GM12878 (cell line): Measurements from ENCODE around the gene CAMK2B. TPM values are rescaled to one million over a fixed set of nuclear protein-coding genes. Genes with fewer than 3 reads are reported as not detected.

Experiments
- ATAC-seq: fragments of 200-7000 bp; cut with Tn5 transposase; 3 replicates; pipeline ENCODE4 v1.9.1; 2020; ENCODE audit warnings: mild to moderate bottlenecking, moderate library complexity
- BruUV-seq: library from RNA; stranded (reverse); fragments of 400-500 nt; replicated peaks from 2 replicates; lab custom pipeline; 2021; lab: Mats Ljungman, UMichigan
- CTCF ChIA-PET: fragments of 300-600 bp; sonication (Branson Sonifier 250); formaldehyde crosslinking; extraction: SDS; loops from one replicate; lab custom pipeline; 2021; ENCODE audit warnings: inconsistent platforms; lab: Yijun Ruan, JAX
- POLR2A ChIA-PET: fragments of 350-600 bp; formaldehyde crosslinking; extraction: SDS; loops from one replicate; lab custom pipeline; 2021; ENCODE audit warnings: inconsistent platforms; lab: Charles Lee
- RAD21 ChIA-PET: fragments of 300-600 bp; sonication (Branson Sonifier 250); formaldehyde crosslinking; loops from one replicate; lab custom pipeline; 2023; ENCODE audit warnings: antibody characterized with exemption; ENCODE audit not compliant: unreplicated experiment; lab: Charles Lee
- SMC1A ChIA-PET: fragments of 300-600 bp; sonication (Branson Sonifier 250); formaldehyde crosslinking; loops from one replicate; lab custom pipeline; 2023; ENCODE audit not compliant: unreplicated experiment, uncharacterized antibody; lab: Charles Lee
- DNase-seq: peaks from one replicate; pipeline ENCODE4 v3.0.0-alpha.2; 2011; ENCODE audit warnings: low read depth, low spot score
- FAIRE-seq: peaks from 3 replicates; lab custom pipeline; 2011; peaks lifted over from hg19 to GRCh38; lab: Jason Lieb, UNC
- H2AFZ ChIP-seq: 2 replicates; pipeline ENCODE4 v1.6.0; 2011; ENCODE audit warnings: low read depth, low read length, control low read depth; ENCODE audit not compliant: control insufficient read depth
- H3K27ac ChIP-seq: 2 replicates; pipeline ENCODE4 v1.5.1; 2011; ENCODE audit warnings: control low read depth; ENCODE audit not compliant: control insufficient read depth, insufficient read depth
- H3K27me3 ChIP-seq, 2 experiments: replicated peaks in 1 of 2; 2 replicates each; pipeline versions ENCODE4 v1.6.0 to v1.6.1; 2011; ENCODE audit warnings: low read length in 1 of 2; ENCODE audit not compliant: control insufficient read depth in 2 of 2, insufficient read depth in 2 of 2
- H3K36me3 ChIP-seq, 2 experiments: 2 replicates each; pipeline ENCODE4 v1.5.1; 2011; ENCODE audit warnings: low read length in 1 of 2; ENCODE audit not compliant: control insufficient read depth in 2 of 2, insufficient read depth in 2 of 2
- H3K4me1 ChIP-seq: 2 replicates; pipeline ENCODE4 v1.6.1; 2011; ENCODE audit warnings: mild to moderate bottlenecking, low read length, moderate library complexity, mixed read lengths; ENCODE audit not compliant: control insufficient read depth, insufficient read depth
- H3K4me2 ChIP-seq: 2 replicates; pipeline ENCODE4 v1.6.0; 2011; ENCODE audit warnings: control low read depth; ENCODE audit not compliant: control insufficient read depth, insufficient read depth
- H3K4me3 ChIP-seq: fragments of 200-600 bp; sonication (generic); 2 replicates; pipeline ENCODE4 v1.5.1; 2016
- H3K79me2 ChIP-seq: 2 replicates; pipeline ENCODE4 v1.6.0; 2011; ENCODE audit warnings: low read length; ENCODE audit not compliant: control insufficient read depth, insufficient read depth
- H3K9ac ChIP-seq: 2 replicates; pipeline ENCODE4 v1.8.0; 2011; ENCODE audit warnings: low read length, control low read depth, mixed read lengths; ENCODE audit not compliant: control insufficient read depth, insufficient read depth
- H3K9me3 ChIP-seq: replicated peaks from 3 replicates; pipeline ENCODE4 v1.5.1; 2011; ENCODE audit warnings: mild to moderate bottlenecking, low read length; ENCODE audit not compliant: control insufficient read depth, insufficient read depth
- H4K20me1 ChIP-seq: 2 replicates; pipeline ENCODE4 v1.6.0; 2011; ENCODE audit not compliant: control insufficient read depth, insufficient read depth
- ATF2 ChIP-seq: IDR thresholded peaks from 2 replicates; pipeline ENCODE4 v1.6.1; 2012; ENCODE audit warnings: low read length, inconsistent platforms
- BACH1 ChIP-seq: fragments of 450-650 bp; IDR thresholded peaks from 2 replicates; pipeline ENCODE4 v1.6.1; 2017; ENCODE audit warnings: mild to moderate bottlenecking, borderline replicate concordance
- BHLHE40 ChIP-seq, 2 experiments: fragments of 450-650 bp in 1 of 2; IDR thresholded peaks; 2 replicates each; pipeline ENCODE4 v1.6.1; 2011 to 2017; ENCODE audit warnings: low read depth in 2 of 2, borderline replicate concordance in 1 of 2, improper control_type of control experiment in 1 of 2, low read length in 1 of 2, mild to moderate bottlenecking in 1 of 2
- BMI1 ChIP-seq: fragments of 450-650 bp; IDR thresholded peaks from 2 replicates; pipeline ENCODE4 v1.6.1; 2016; ENCODE audit warnings: mild to moderate bottlenecking, moderate library complexity, borderline replicate concordance
- CBFB ChIP-seq: IDR thresholded peaks from 2 replicates; pipeline ENCODE4 v1.6.1; 2016; ENCODE audit warnings: antibody characterized with exemption, low read depth
- CEBPB ChIP-seq, 2 experiments: fragments of 150-350 bp in 1 of 2; IDR thresholded peaks; 2 replicates each; pipeline ENCODE4 v1.6.1; 2012 to 2014; ENCODE audit warnings: low read depth in 2 of 2, low read length in 2 of 2, borderline replicate concordance in 1 of 2, inconsistent platforms in 1 of 2
- DPF2 ChIP-seq: fragments of 450-650 bp; IDR thresholded peaks from 2 replicates; pipeline ENCODE4 v1.6.1; 2017; ENCODE audit warnings: mild to moderate bottlenecking
- E4F1 ChIP-seq: fragments of 450-650 bp; IDR thresholded peaks from 2 replicates; pipeline ENCODE4 v1.6.1; 2018; ENCODE audit warnings: borderline replicate concordance, mild to moderate bottlenecking; ENCODE audit not compliant: partially characterized antibody
- IRF5 ChIP-seq: fragments of 450-650 bp; IDR thresholded peaks from 2 replicates; pipeline ENCODE4 v1.6.1; 2017; ENCODE audit warnings: borderline replicate concordance
- RELB ChIP-seq: fragments of 450-650 bp; IDR thresholded peaks from 2 replicates; pipeline ENCODE4 v1.6.1; 2017; ENCODE audit warnings: low read depth, mild to moderate bottlenecking, moderate library complexity
- SMC3 ChIP-seq: IDR thresholded peaks from 2 replicates; pipeline ENCODE4 v1.6.1; 2011; ENCODE audit warnings: low read length, improper control_type of control experiment, borderline replicate concordance
- SREBF1 ChIP-seq: IDR thresholded peaks from 2 replicates; pipeline ENCODE4 v1.6.1; 2012; ENCODE audit warnings: mild to moderate bottlenecking, low read length
- USF1 ChIP-seq: IDR thresholded peaks from 2 replicates; pipeline ENCODE4 v1.6.1; 2011; ENCODE audit warnings: borderline replicate concordance, low read depth, mild to moderate bottlenecking, moderate library complexity, mixed read lengths, low read length; ENCODE audit not compliant: insufficient read depth; ENCODE audit errors: extremely low read length
- ZNF274 ChIP-seq: IDR thresholded peaks from one replicate; pipeline ENCODE4 v1.8.0; 2011; ENCODE audit not compliant: insufficient read length, insufficient read depth
- ZZZ3 ChIP-seq: IDR thresholded peaks from 2 replicates; pipeline ENCODE4 v1.6.1; 2011; ENCODE audit warnings: low read depth; ENCODE audit not compliant: control insufficient read depth, insufficient read length
- WGBS: methylation state at CpG from one replicate; pipeline ENCODE4 v1.1.6; 2016; ENCODE audit warnings: low lambda C conversion rate; ENCODE audit not compliant: insufficient replicate concordance, insufficient coverage; ENCODE audit errors: missing lambda C conversion rate; 5-methylcytosine and 5-hydroxymethylcytosine counted together
- in situ Hi-C: fragments of 300-500 bp; cut with MboI; formaldehyde crosslinking; loops from 9 replicates; pipeline ENCODE4 v1.14.3; 2018; ENCODE audit warnings: mixed read lengths
- intact Hi-C: fragments of 100-400 bp; cut with micrococcal nuclease; formaldehyde crosslinking; loops from one replicate; pipeline ENCODE4 v1.14.2; 2022; ENCODE audit not compliant: unreplicated experiment
- polyA plus RNA-seq, 11 experiments: library from polyadenylated mRNA; depleted of rRNA in 4 of 11; unstranded in 6 of 11; stranded (reverse) in 5 of 11; fragments of >200 nt; fragmentation: Nextera tagmentation in 4 of 11; fragmentation: Illumina TruSeq in 1 of 11; extraction: Ambion mirVana in 4 of 11; extraction: Trizol in 1 of 11; gene quantifications; 1 replicate in 1 of 11; 2 replicates in 10 of 11; pipeline versions ENCODE4 v1.2.1 to v1.2.3, GENCODE V29; 2011 to 2016; ENCODE audit warnings: inconsistent platforms in 2 of 11, missing spikeins in 2 of 11, low read depth in 1 of 11
- total RNA-seq, 4 experiments: library from RNA; depleted of rRNA in 3 of 4; stranded (reverse); fragments of >200 nt in 3 of 4; fragmentation: Illumina TruSeq in 1 of 4; extraction: Trizol in 1 of 4; gene quantifications; 2 replicates each; pipeline versions ENCODE4 v1.2.1 to v1.2.3, GENCODE V29; 2013 to 2021

Gene CAMK2B
- total and polyA plus RNA-seq, 10 of the 15 experiments (the other 5 are each of a cell fraction or from before 2014, with no cell fraction given): 0.06 to 0.23 (median 0.11) TPM; not detected in 5

- Histone ChIP-seq H3K27me3 (no peaks in the 10 kb centered on the region), H3K4me1 (no peaks in the 10 kb centered on the region), H3K4me2 (no peak overlapping the region), H3K36me3 (no peaks in the 10 kb centered on the region), H3K79me2 (no peaks in the 10 kb centered on the region)
- ChIA-PET POLR2A (no interaction called here), CTCF (no interaction called here), SMC1A (no interaction called here)
- no peak for DNase-seq
- intact Hi-C loops (no loop called here), in situ Hi-C loops (no loop called here)
- ATAC-seq: no peak
- TF ChIP-seq USF1: no peak
- no peak for TF ChIP-seq SREBF1
- no peak for TF ChIP-seq ATF2
- TF ChIP-seq CBFB: no peak
- TF ChIP-seq CEBPB (IDR thresholded peaks at IDR 0.05; ENCODE audit: borderline replicate concordance in 1 of 2, low read depth in 2 of 2, low read length in 2 of 2): no peak
- no peak for TF ChIP-seq E4F1
- no peak for TF ChIP-seq RELB
- no peak for TF ChIP-seq ZZZ3
- no peak for TF ChIP-seq SMC3
- no peak for TF ChIP-seq BHLHE40 (IDR thresholded peaks at IDR 0.05; ENCODE audit: borderline replicate concordance in 1 of 2, low read depth in 2 of 2, low read length in 1 of 2)
- TF ChIP-seq BACH1: no peak
- TF ChIP-seq DPF2: no peak
- no peak for TF ChIP-seq BMI1
- no peak for TF ChIP-seq IRF5
- no peak for TF ChIP-seq ZNF274
- TF ChIP-seq, all 136 proteins: peak for 0
- Histone ChIP-seq H3K9me3 (no peaks in the 10 kb centered on the region), H3K27ac (no peak overlapping the region), H2AFZ (no peak overlapping the region), H3K4me3 (no peak overlapping the region), H3K9ac (no peak overlapping the region), H4K20me1 (no peaks in the 10 kb centered on the region)
- RAD21 ChIA-PET: no interaction called here
- BruUV-seq: no TSS peak
- WGBS: 47% methylated on average over 7 of the region's 10 CpGs
- no peak for FAIRE-seq
Observed at GRCh38 chr7:44224974-44225565, 100.3 kb downstream of the CAMK2B start.
